CD14-positive monocyte (primary cell): Measurements from ENCODE around the gene DNAJA4. TPM values are rescaled to one million over a fixed set of nuclear protein-coding genes. Genes with fewer than 3 reads are reported as not detected.
A peak's percentile ranks its signal among the peaks of the same experiment; 100 is the strongest.

Experiments used
- DNase-seq, 3 donors: peaks; one replicate each; pipeline ENCODE4 v3.0.0-alpha.2; 2011 to 2022
- H2AFZ ChIP-seq: 2 replicates; pipeline ENCODE4 v1.6.0; 2012; ENCODE audit warnings: mild to moderate bottlenecking, low read depth, low read length, inconsistent platforms; ENCODE audit not compliant: insufficient read depth, poor library complexity, severe bottlenecking
- H3K27ac ChIP-seq, 2 donors: 1 replicate in 1 of 2; 2 replicates in 1 of 2; pipeline ENCODE4 v1.5.1; 2012 to 2013; ENCODE audit warnings: low read length in 2 of 2, control low read depth in 1 of 2, inconsistent platforms in 1 of 2, low read depth in 1 of 2, mild to moderate bottlenecking in 1 of 2
- H3K27me3 ChIP-seq, 2 donors: one replicate each; pipeline versions ENCODE4 v1.6.0 to v1.6.1; 2011 to 2013; ENCODE audit warnings: low read length in 2 of 2; ENCODE audit not compliant: control insufficient read depth in 2 of 2, insufficient read depth in 2 of 2
- H3K36me3 ChIP-seq, 2 donors: replicated peaks in 1 of 2; 1 replicate in 1 of 2; 2 replicates in 1 of 2; pipeline versions ENCODE4 v1.5.1 to v1.6.1; 2012 to 2013; ENCODE audit warnings: low read length in 2 of 2, control low read depth in 1 of 2, inconsistent platforms in 1 of 2, mild to moderate bottlenecking in 1 of 2; ENCODE audit not compliant: insufficient read depth in 2 of 2, control insufficient read depth in 1 of 2
- H3K4me1 ChIP-seq, 2 donors: 1 replicate in 1 of 2; 2 replicates in 1 of 2; pipeline versions ENCODE4 v1.5.1 to v1.6.1; 2012 to 2013; ENCODE audit warnings: low read length in 2 of 2, control low read depth in 1 of 2, inconsistent platforms in 1 of 2, mild to moderate bottlenecking in 1 of 2, moderate library complexity in 1 of 2; ENCODE audit not compliant: insufficient read depth in 2 of 2, control insufficient read depth in 1 of 2
- H3K4me2 ChIP-seq: replicated peaks from 2 replicates; pipeline ENCODE3; 2012; ENCODE audit warnings: low read length, moderate library complexity, mild to moderate bottlenecking; ENCODE audit not compliant: poor library complexity, severe bottlenecking; ENCODE audit errors: extremely low read depth
- H3K4me3 ChIP-seq, 3 experiments: fragments of 200-600 bp in 1 of 3; sonication (generic) in 1 of 3; replicated peaks in 1 of 3; 1 replicate in 2 of 3; 2 replicates in 1 of 3; pipeline ENCODE4 v1.5.1; 2011 to 2013; ENCODE audit warnings: low read length in 3 of 3, mild to moderate bottlenecking in 3 of 3, control low read depth in 2 of 3, low read depth in 2 of 3, inconsistent platforms in 1 of 3, moderate library complexity in 1 of 3
- H3K79me2 ChIP-seq: 2 replicates; pipeline ENCODE4 v1.6.0; 2012; ENCODE audit warnings: mild to moderate bottlenecking, control low read depth, inconsistent platforms, low read length, moderate library complexity; ENCODE audit not compliant: insufficient read depth
- H3K9ac ChIP-seq: 2 replicates; pipeline ENCODE4 v1.6.0; 2017; ENCODE audit warnings: low read length, mild to moderate bottlenecking; ENCODE audit not compliant: insufficient read depth, poor library complexity, severe bottlenecking
- H3K9me3 ChIP-seq, 2 donors: replicated peaks in 1 of 2; 1 replicate in 1 of 2; 2 replicates in 1 of 2; pipeline versions ENCODE4 v1.5.1 to v1.6.1; 2012 to 2013; ENCODE audit warnings: low read length in 2 of 2, control low read depth in 1 of 2; ENCODE audit not compliant: control insufficient read depth in 1 of 2, insufficient read depth in 1 of 2
- H4K20me1 ChIP-seq: 2 replicates; pipeline ENCODE4 v1.6.0; 2012; ENCODE audit warnings: mild to moderate bottlenecking, low read length, control low read depth, moderate library complexity; ENCODE audit not compliant: insufficient read depth
- H3K27ac Mint-ChIP-seq, 7 donors: one replicate each; pipeline ENCODE4 v1.8.0; 2020; ENCODE audit warnings: mild to moderate bottlenecking in 7 of 7, mixed read lengths in 7 of 7, moderate library complexity in 6 of 7, inconsistent platforms in 2 of 7
- H3K27me3 Mint-ChIP-seq, 3 donors: one replicate each; pipeline ENCODE4 v1.8.0; 2021 to 2022; ENCODE audit warnings: low read depth in 3 of 3, mild to moderate bottlenecking in 3 of 3, mixed read lengths in 3 of 3, moderate library complexity in 3 of 3, inconsistent platforms in 1 of 3
- H3K36me3 Mint-ChIP-seq, 2 donors: one replicate each; pipeline ENCODE4 v1.8.0; 2020; ENCODE audit warnings: mixed read lengths in 2 of 2, inconsistent platforms in 1 of 2, mild to moderate bottlenecking in 1 of 2
- H3K4me1 Mint-ChIP-seq: one replicate; pipeline ENCODE4 v1.8.0; 2020; ENCODE audit warnings: mild to moderate bottlenecking, mixed read lengths
- H3K4me3 Mint-ChIP-seq, 2 donors: one replicate each; pipeline ENCODE4 v1.8.0; 2020; ENCODE audit warnings: mild to moderate bottlenecking in 2 of 2, mixed read lengths in 2 of 2, moderate library complexity in 1 of 2
- H3K9me3 Mint-ChIP-seq, 7 donors: one replicate each; pipeline ENCODE4 v1.8.0; 2020 to 2022; ENCODE audit warnings: mixed read lengths in 7 of 7, mild to moderate bottlenecking in 6 of 7, moderate library complexity in 6 of 7, inconsistent platforms in 2 of 7
- whole genome bisulfite sequencing: methylation state at CpG from one replicate; pipeline ENCODE4 v1.1.5; 2013; ENCODE audit warnings: missing lambda C conversion rate; ENCODE audit not compliant: insufficient coverage; 5-methylcytosine and 5-hydroxymethylcytosine counted together
- intact Hi-C, 2 donors: fragments of 100-400 bp; cut with micrococcal nuclease; formaldehyde crosslinking; loops; one replicate each; pipeline versions ENCODE4 v1.15.0 to v1.15.1; 2023
- polyA plus RNA-seq, 3 donors: library from polyadenylated mRNA; depleted of rRNA in 1 of 3; unstranded in 2 of 3; stranded (reverse) in 1 of 3; fragments of 300-500 nt in 2 of 3; fragments of >200 nt in 1 of 3; fragmentation: Illumina TruSeq in 2 of 3; gene quantifications; 1 replicate in 2 of 3; 2 replicates in 1 of 3; pipeline ENCODE4 v1.2.3, GENCODE V29; 2012 to 2021
- TF ChIP-seq, protein P1 (sequence below): fragments of 200-600 bp; IDR thresholded peaks from one replicate; pipeline ENCODE4 v1.8.0; 2022; ENCODE audit warnings: antibody characterized with exemption, mild to moderate bottlenecking

The DNAJA4 gene
- polyA plus RNA-seq, 3 donors, result 2.4 to 20.9 (median 2.5) TPM

- Mint-ChIP-seq H3K4me3 (peak overlapping the region; percentile 67 to 75), H3K36me3 (peaks cover 3% of the 10 kb centered on the region in 2 donors), H3K27ac (peak overlapping the region in 4 of 7 donors; percentile 30 to 54 (median 45)), H3K27me3 (peaks cover 0 to 3% (median 2%) of the 10 kb centered on the region in 3 donors), H3K9me3 (no peaks in the 10 kb centered on the region), H3K4me1 (peaks cover 19% of the 10 kb centered on the region)
- Histone ChIP-seq H3K4me2 (peak overlapping the region; percentile 95), H3K4me3 (peak overlapping the region in 2 of 3 experiments; percentile 65 to 83), H3K36me3 (no peaks in the 10 kb centered on the region), H4K20me1 (no peaks in the 10 kb centered on the region), H3K4me1 (peaks cover 11 to 19% of the 10 kb centered on the region in 2 donors), H3K9ac (peak overlapping the region; percentile 74), H3K79me2 (peaks cover 13% of the 10 kb centered on the region), H2AFZ (peak overlapping the region; percentile 91), H3K27me3 (no peaks in the 10 kb centered on the region), H3K27ac (no peak overlapping the region), H3K9me3 (no peaks in the 10 kb centered on the region)
- TF ChIP-seq, protein P1, sequence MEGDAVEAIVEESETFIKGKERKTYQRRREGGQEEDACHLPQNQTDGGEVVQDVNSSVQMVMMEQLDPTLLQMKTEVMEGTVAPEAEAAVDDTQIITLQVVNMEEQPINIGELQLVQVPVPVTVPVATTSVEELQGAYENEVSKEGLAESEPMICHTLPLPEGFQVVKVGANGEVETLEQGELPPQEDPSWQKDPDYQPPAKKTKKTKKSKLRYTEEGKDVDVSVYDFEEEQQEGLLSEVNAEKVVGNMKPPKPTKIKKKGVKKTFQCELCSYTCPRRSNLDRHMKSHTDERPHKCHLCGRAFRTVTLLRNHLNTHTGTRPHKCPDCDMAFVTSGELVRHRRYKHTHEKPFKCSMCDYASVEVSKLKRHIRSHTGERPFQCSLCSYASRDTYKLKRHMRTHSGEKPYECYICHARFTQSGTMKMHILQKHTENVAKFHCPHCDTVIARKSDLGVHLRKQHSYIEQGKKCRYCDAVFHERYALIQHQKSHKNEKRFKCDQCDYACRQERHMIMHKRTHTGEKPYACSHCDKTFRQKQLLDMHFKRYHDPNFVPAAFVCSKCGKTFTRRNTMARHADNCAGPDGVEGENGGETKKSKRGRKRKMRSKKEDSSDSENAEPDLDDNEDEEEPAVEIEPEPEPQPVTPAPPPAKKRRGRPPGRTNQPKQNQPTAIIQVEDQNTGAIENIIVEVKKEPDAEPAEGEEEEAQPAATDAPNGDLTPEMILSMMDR, result no peak
- 86% methylated on average over 22 of the region's 23 CpGs for WGBS
- DNase-seq, result no peak
- intact Hi-C loops, result no loop called here
Measured at GRCh38 chr15:78263907-78264303, 457 bp upstream of the DNAJA4 start.

- peaks cover 19% of the 10 kb centered on the region for H3K4me1 Mint-ChIP-seq
Measured at GRCh38 chr15:78265137-78265460, 737 bp downstream of the DNAJA4 start.

More at GRCh38 chr15:78265137-78265460, 737 bp downstream of the DNAJA4 start:
- Histone ChIP-seq H3K79me2 (peaks cover 15% of the 10 kb centered on the region), H3K9ac (peak overlapping the region; percentile 74), H3K4me1 (peaks cover 11 to 19% of the 10 kb centered on the region in 2 donors), H3K36me3 (peaks cover 0 to under 1% of the 10 kb centered on the region in 2 donors), H3K27me3 (no peaks in the 10 kb centered on the region), H3K9me3 (no peaks in the 10 kb centered on the region), H3K4me2 (peak overlapping the region; percentile 95), H2AFZ (peak overlapping the region; percentile 91), H4K20me1 (no peaks in the 10 kb centered on the region), H3K27ac (peak overlapping the region in 1 of 2 donors; percentile 64), H3K4me3 (peak overlapping the region; percentile 65 to 83 (median 70))
- intact Hi-C loops, result no loop called here
- TF ChIP-seq, protein P1, result peak; percentile 8
- Mint-ChIP-seq H3K9me3 (no peaks in the 10 kb centered on the region), H3K27ac (peak overlapping the region in 2 of 7 donors; percentile 8 to 22), H3K4me3 (peak overlapping the region; percentile 84 to 87), H3K36me3 (peaks cover 4 to 8% of the 10 kb centered on the region in 2 donors), H3K27me3 (peaks cover 0 to 2% (median 0%) of the 10 kb centered on the region in 3 donors)
- WGBS, result 62% methylated on average over 11 of the region's 12 CpGs
- no peak for DNase-seq
